ENCODE measurements around the gene SLFN12L. TPM values are rescaled to one million over a fixed set of nuclear protein-coding genes. Genes with fewer than 3 reads are reported as not detected.
A peak's percentile ranks its signal among the peaks of the same experiment; 100 is the strongest.

Gene SLFN12L
- total RNA-seq, 1 experiment from 2014 or later = not detected

GRCh38 chr17:35575759-35576158, 38.3 kb upstream of the SLFN12L start:
- H4K20me1 ChIP-seq (ENCODE audit: insufficient read depth) = no peaks in the 10 kb centered on the region; the same call in 1 of the 2 replicates
- H3K4me1 ChIP-seq (replicated peaks; ENCODE audit: insufficient read depth) = peaks cover 15% of the 10 kb centered on the region
- POLR2A ChIA-PET (ENCODE audit: unreplicated experiment) = no interaction called here
- no peaks in the 10 kb centered on the region for H3K9me2 ChIP-seq (ENCODE audit: insufficient read depth)
- H3K79me2 ChIP-seq (ENCODE audit: low read depth) = peaks cover 11% of the 10 kb centered on the region
- CTCF ChIA-PET = no interaction called here
- TF ChIP-seq CTCF (conservative IDR thresholded peaks at IDR 0.05) = no peak
- no peak for TF ChIP-seq EZH2 (IDR thresholded peaks at IDR 0.05; ENCODE audit: low read depth)
- no peaks in the 10 kb centered on the region for H3K9me3 ChIP-seq (ENCODE audit: insufficient read depth, low read depth)
- no peak overlapping the region for H2AFZ ChIP-seq
- H3F3A ChIP-seq (ENCODE audit: insufficient read depth, low read depth) = peaks cover 36% of the 10 kb centered on the region; the same call in 1 of the 2 replicates
- no TSS peak for BruUV-seq (replicated peaks)
- no peak for DNase-seq
- H3K27ac ChIP-seq = no peak overlapping the region
- H3K36me3 ChIP-seq (ENCODE audit: low read depth) = no peaks in the 10 kb centered on the region
- H3K27me3 ChIP-seq (ENCODE audit: insufficient read depth, low read depth) = no peaks in the 10 kb centered on the region
- no peak overlapping the region for H3K4me2 ChIP-seq
- intact Hi-C loops (cut with micrococcal nuclease; ENCODE audit: unreplicated experiment) = no loop called here
- no peak overlapping the region for H3K4me3 ChIP-seq

GRCh38 chr17:35569405-35569804, 31.9 kb upstream of the SLFN12L start:
- Histone ChIP-seq H3F3A (ENCODE audit: insufficient read depth, low read depth) (peaks cover 12% of the 10 kb centered on the region; the same call in 1 of the 2 replicates), H3K79me2 (ENCODE audit: low read depth) (peaks cover 34% of the 10 kb centered on the region), H3K9me2 (ENCODE audit: insufficient read depth) (no peaks in the 10 kb centered on the region), H3K27ac (no peak overlapping the region), H3K9me3 (ENCODE audit: insufficient read depth, low read depth) (no peaks in the 10 kb centered on the region), H3K36me3 (ENCODE audit: low read depth) (no peaks in the 10 kb centered on the region), H3K4me2 (peak overlapping the region; percentile 91), H3K27me3 (ENCODE audit: insufficient read depth, low read depth) (peaks cover 8% of the 10 kb centered on the region; the same call in 1 of the 2 replicates), H2AFZ (no peak overlapping the region), H3K4me3 (peak overlapping the region; percentile 72; the same call in 1 of the 2 replicates), H4K20me1 (ENCODE audit: insufficient read depth) (no peaks in the 10 kb centered on the region; the same call in 1 of the 2 replicates), H3K4me1 (replicated peaks; ENCODE audit: insufficient read depth) (peaks cover 10% of the 10 kb centered on the region)
- intact Hi-C loops (cut with micrococcal nuclease; ENCODE audit: unreplicated experiment) = no loop called here
- no peak for TF ChIP-seq EZH2 (IDR thresholded peaks at IDR 0.05; ENCODE audit: low read depth)
- no peak for TF ChIP-seq CTCF (conservative IDR thresholded peaks at IDR 0.05)
- no TSS peak for BruUV-seq (replicated peaks)
- ChIA-PET CTCF (no interaction called here), POLR2A (ENCODE audit: unreplicated experiment) (no interaction called here)
- DNase-seq = no peak

- TF ChIP-seq CTCF (conservative IDR thresholded peaks at IDR 0.05) (no peak), EZH2 (IDR thresholded peaks at IDR 0.05; ENCODE audit: low read depth) (no peak)
Observed at GRCh38 chr17:35568561-35568960, 31.1 kb upstream of the SLFN12L start.

More at GRCh38 chr17:35568561-35568960, 31.1 kb upstream of the SLFN12L start:
- Histone ChIP-seq H2AFZ (peak overlapping the region; percentile 95), H3K9me3 (ENCODE audit: insufficient read depth, low read depth) (no peaks in the 10 kb centered on the region), H3K79me2 (ENCODE audit: low read depth) (peaks cover 34% of the 10 kb centered on the region), H4K20me1 (ENCODE audit: insufficient read depth) (no peaks in the 10 kb centered on the region; the same call in 1 of the 2 replicates), H3K27ac (peak overlapping the region; percentile 54), H3K4me2 (peak overlapping the region; percentile 91), H3F3A (ENCODE audit: insufficient read depth, low read depth) (peaks cover 10% of the 10 kb centered on the region; the same call in 1 of the 2 replicates), H3K4me3 (peak overlapping the region; percentile 72), H3K27me3 (ENCODE audit: insufficient read depth, low read depth) (peaks cover 15% of the 10 kb centered on the region), H3K9me2 (ENCODE audit: insufficient read depth) (no peaks in the 10 kb centered on the region), H3K4me1 (replicated peaks; ENCODE audit: insufficient read depth) (peaks cover 10% of the 10 kb centered on the region), H3K36me3 (ENCODE audit: low read depth) (no peaks in the 10 kb centered on the region)
- CTCF ChIA-PET = no interaction called here
- POLR2A ChIA-PET (ENCODE audit: unreplicated experiment) = interaction anchor here (0.6 to 0.7 kb wide), 2 partner anchors 28 to 107 kb away, joined by 3 to 8 read pairs; no protein-coding TSS in a partner anchor
- BruUV-seq (replicated peaks) = no TSS peak
- DNase-seq = peak in 1 of 2 experiments; percentile 43
- intact Hi-C loops (cut with micrococcal nuclease; ENCODE audit: unreplicated experiment) = loop anchor here (1.0 kb wide), 1 partner anchor 10 kb away; the partner anchor contains the start of gene PEX12
